Hepatic stellate cell (primary cell): Measurements from ENCODE around the gene SLC27A1.

Experiments used
- DNase-seq: peaks from one replicate; pipeline ENCODE4 v3.0.0; 2011; ENCODE audit warnings: low spot score

The SLC27A1 gene

GRCh38 chr19:17470068-17470841, at the start of gene SLC27A1:
SLC27A1 (plus strand) TSS chr19:17470524; CDS start chr19:17470541, 17 bp downstream.
- peak; percentile 96 for DNase-seq

DNA sequence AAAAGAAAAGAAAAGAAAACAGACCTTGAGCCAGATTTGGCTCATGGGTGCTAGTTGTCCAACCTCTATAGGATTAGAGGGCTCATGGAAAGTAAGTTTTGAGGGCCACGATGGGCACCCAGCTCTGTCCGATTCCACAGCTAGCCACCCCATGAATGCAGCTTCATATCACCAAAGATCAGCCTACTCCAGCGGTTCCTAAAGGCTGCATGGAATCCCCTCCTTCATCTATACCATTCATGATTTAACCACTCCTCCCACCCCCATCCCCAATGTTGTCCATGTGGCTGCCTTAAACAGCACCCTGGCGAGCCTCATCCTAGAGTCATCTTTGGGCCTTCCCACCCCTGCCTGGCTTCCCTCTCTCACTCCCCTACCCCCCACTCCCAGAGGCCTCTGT, 48.4 kb upstream of the SLC27A1 start:
- no peak for DNase-seq

DNA sequence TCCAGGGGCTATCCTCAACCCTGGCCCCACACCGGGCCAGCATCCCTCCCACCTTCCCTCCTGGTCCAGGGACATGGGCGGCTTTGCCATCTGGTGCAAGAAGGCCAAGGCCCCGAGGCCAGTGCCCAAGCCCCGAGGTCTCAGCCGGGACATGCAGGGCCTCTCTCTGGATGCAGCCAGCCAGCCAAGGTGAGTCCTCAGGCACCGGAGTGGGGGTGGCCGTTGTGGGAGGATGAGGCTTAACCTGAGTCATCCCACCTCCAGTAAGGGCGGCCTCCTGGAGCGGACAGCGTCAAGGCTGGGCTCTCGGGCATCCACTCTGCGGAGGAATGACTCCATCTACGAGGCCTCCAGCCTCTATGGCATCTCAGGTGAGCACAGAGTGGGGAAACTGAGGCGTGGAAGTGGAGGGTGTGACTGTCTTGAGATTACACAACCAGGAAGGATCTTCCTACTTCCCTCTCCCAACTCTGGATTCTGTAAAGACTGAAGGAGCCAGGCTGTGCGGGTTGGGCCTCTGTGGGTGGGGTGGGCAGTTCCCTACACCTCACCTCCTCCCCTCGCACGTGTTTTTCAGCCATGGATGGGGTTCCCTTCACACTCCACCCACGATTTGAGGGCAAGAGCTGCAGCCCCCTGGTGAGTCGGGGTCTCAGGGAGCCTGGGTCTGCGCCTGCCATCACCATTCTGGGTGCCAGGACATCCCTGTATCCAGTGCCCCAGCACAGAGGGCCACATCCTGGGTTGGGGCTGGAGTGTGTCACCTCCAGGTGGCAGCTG, 46.7 kb upstream of the SLC27A1 start:
- no peak for DNase-seq

DNA sequence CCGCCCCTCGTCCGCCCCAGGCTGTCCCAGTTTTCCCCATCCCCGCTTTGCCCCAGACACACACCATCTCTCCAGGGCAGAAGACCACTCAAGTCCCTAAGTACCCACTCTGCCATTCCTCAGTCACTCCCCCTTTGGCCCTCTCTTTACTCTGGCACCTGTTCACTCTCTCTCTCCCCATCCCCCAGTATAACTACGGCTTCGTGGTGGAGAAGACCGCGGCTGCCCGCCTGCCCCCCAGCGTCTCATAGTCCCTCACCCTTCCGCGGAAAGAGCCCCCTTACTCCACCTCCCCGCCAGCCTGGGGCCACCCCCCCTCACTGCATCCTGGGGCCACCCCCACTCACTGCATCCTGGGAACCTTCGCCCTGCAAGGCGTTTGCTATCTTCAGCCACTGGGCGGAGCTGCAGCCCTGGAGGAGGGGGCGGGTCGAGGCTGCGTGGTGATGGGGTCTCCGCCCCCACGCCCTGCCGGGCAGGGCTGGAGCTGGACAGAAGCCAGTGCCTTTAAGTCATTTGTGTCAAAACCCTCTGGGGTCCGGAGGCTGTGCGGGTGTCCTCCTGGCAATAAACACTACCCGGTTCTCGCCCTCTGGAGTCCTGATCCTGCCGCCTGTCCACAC, 45.5 kb upstream of the SLC27A1 start:
- peak; percentile 56 for DNase-seq

- DNase-seq: no peak
These were observed 40.6 kb upstream of the SLC27A1 start for GRCh38 chr19:17429641-17430113.

- DNase-seq: no peak
These were observed 38.9 kb upstream of the SLC27A1 start for GRCh38 chr19:17431417-17431816.

GRCh38 chr19:17435218-17435617, 35.1 kb upstream of the SLC27A1 start:
- DNase-seq: no peak

DNA sequence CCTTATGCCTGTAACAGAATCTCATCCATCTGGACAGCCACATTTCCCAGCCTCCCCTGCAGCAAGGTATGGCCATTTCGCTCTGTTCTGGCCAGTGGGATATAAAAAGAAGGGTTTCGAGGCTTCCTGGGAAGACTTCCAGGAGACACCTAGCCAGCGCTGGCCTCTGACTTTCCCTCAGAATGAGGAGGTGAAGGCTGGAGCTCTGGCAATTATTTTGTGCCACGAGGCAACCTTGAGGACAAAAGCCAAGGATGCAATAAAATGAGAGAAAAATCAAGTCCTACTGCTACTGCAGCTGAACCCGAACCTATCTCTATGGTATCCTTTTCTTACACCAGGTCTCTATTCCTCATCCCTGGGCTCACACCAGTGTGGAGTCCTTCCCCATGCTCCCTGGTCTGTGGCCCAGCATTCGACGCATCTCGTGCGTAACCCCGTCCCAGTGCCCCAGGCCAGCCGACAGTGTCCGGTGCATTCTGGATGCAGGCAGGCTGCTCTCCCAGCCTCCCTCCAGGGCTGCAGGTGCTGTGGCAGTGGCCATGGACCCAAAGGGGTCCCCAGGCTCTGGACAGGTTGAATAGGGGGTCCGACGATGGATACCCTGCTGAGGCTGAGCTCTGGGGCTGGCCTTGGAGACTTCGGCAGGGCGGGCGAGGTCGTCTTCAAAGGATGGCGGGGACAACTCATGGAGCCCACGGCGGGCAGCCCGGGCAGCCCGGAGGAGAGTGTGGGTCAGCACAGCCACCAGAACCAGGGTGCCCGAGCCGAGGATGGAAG, 34.0 kb upstream of the SLC27A1 start:
- DNase-seq: no peak

DNA sequence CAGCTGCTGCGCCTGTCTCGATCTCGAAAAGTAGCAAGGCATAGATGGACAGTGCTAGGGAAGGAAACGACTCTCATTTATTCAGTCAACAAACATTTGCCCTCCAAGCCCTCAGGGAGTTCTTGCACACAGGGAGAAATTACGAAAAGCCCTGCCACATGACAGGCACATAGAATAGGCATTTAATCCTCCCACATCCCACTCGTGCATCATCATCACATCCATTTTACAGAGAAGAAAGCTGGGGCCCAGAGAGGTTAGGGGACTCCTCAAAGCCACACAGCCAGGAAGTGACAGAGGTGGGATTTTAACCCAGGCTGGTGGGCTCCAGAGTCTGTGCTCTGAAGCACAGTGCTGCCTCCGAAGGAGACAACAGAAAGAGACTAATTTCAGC, 33.5 kb upstream of the SLC27A1 start:
- DNase-seq: no peak

DNA sequence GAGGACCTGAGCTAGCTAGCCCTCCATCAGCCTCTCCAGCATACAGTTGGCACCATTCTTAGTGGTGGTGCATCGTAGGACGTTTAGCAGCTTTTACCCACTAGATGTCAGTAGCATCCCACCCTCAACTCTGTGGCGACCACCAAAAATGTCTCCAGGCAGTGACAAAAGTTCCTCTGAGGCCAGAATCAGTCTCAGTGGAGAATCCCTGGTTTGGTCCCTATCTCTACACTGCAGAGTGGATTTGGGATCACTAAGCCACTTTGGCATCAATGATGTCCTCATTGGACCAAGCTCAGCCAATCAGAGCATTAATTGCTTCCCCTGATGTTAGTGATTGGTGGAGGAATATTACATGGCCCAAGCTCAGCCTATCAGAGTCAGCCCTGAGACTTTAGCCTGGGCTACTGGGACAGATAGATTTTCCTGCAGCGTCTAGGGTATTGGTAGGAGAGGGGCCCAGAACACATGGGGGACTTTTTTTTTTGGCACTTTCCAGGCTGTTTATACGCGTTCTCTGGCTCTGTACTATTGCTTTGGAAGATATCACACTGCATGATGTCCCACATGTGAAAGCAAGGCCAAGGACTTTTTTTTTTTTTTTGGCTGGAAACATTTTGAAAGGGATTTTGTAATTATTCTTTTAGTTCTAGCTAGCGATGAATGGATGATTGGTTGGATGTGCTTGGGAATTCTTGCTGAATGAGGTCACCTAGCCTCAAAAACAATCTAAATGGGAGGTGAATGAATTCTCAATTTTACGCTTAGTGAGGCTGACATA, 28.9 kb upstream of the SLC27A1 start:
- no peak for DNase-seq

DNA sequence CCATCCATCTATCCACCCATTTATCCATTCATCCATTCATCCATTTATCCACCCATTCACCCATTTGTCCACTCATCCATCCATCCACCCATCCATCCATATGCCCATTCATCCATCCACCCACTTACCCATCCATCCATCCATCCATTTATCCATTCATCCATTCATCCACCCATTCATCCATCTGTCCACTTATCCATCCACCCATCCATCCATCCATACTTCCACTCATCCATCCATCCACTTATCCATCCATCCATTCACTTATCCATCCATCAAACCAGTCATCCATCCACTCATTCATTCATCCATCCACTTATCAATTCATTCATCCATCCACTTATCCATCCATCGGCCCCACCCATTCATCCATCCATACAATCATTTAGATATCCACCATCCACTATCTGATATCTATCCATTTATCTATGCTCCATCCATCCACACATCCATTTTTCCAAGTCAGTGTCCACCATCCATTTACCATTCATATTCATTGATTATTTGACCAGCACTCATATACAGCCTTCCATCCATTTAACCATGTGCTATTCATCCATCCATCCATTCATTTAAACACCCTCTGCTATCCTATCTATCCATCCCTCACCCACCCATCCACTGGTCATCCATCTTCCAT, 24.7 kb upstream of the SLC27A1 start:
- no peak for DNase-seq

GRCh38 chr19:17447704-17448130, 22.6 kb upstream of the SLC27A1 start:
- DNase-seq: no peak

- DNase-seq: peak; percentile 72
These were observed 22.0 kb upstream of the SLC27A1 start, which contains the start of gene TMEM221 for GRCh38 chr19:17448131-17448967. TMEM221 (minus strand) TSS chr19:17448668; CDS start chr19:17448462, 206 bp downstream.

- no peak for DNase-seq
These were observed 19.9 kb upstream of the SLC27A1 start for GRCh38 chr19:17450264-17451075.

DNA sequence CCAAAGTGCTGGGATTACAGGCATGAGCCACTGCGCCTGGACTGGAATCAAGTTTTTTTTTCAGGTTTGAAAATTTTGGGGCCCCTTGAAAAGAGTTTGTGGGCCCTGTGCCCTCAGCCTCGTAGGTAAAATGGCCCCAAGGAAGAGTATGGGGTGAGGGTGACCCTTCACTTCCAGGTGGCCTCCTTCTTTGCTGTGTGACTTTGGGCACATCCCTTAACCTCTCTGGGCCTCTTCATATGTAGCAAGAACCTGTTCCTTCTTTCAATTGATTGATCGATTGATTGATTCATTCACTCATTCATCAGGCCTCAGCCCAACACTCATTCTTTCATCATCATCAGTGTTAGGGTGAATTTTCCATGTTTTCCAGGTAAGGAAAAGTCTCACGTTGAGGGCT, 18.5 kb upstream of the SLC27A1 start:
- DNase-seq: no peak

- DNase-seq: no peak
These were observed 15.7 kb upstream of the SLC27A1 start for GRCh38 chr19:17454576-17455071.

GRCh38 chr19:17455308-17456123, 14.8 kb upstream of the SLC27A1 start:
- no peak for DNase-seq

DNA sequence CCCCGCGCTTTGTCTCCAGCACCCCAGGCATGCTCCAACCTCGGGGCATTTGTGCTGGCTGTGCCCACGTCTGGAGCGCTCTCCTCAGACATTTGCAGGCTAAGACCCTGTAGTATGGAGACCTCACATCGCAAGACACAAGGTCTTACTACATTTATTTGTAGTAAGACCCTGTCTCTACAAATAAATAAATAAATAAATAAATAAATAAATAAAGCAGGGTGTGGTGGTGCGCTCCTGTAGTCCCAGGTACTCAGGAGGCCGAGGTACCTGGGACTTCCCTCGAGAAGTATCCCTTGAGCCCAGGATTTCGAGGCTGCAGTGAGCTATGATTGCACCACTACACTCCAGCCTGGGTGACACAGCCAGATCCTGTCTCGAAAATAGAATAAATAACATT, 14.2 kb upstream of the SLC27A1 start:
- DNase-seq: no peak
